GM11168 (cell line): Measurements from ENCODE around the gene ANAPC5.

Experiments
- in situ Hi-C: fragments of 300-500 bp; cut with MboI; formaldehyde crosslinking; loops from one replicate; pipeline ENCODE4 v1.12.0; 2022; ENCODE audit warnings: low sequenced_read_pairs; ENCODE audit not compliant: unreplicated experiment

ANAPC5 gene

GRCh38 chr12:121373755-121374154 lies 21.5 kb upstream of the ANAPC5 start:
- in situ Hi-C loops: no loop called here

- in situ Hi-C loops: no loop called here
These were observed 19.2 kb upstream of the ANAPC5 start for GRCh38 chr12:121371404-121371803.

GRCh38 chr12:121366063-121366459 lies 13.8 kb upstream of the ANAPC5 start:
- in situ Hi-C loops: no loop called here

- in situ Hi-C loops: no loop called here
These were observed 13.3 kb upstream of the ANAPC5 start for GRCh38 chr12:121365416-121366062.

- in situ Hi-C loops: no loop called here
These were observed 12.5 kb upstream of the ANAPC5 start for GRCh38 chr12:121364683-121365121.

- in situ Hi-C loops: no loop called here
These were observed 5.9 kb upstream of the ANAPC5 start for GRCh38 chr12:121358073-121358472.

GRCh38 chr12:121357331-121357730 lies 5.1 kb upstream of the ANAPC5 start:
- in situ Hi-C loops: no loop called here

GRCh38 chr12:121356657-121357056 lies 4.4 kb upstream of the ANAPC5 start:
- in situ Hi-C loops: no loop called here

- in situ Hi-C loops: no loop called here
These were observed 3.6 kb upstream of the ANAPC5 start for GRCh38 chr12:121355818-121356217.

GRCh38 chr12:121352682-121353018 lies 439 bp upstream of the ANAPC5 start:
- in situ Hi-C loops: no loop called here

- in situ Hi-C loops: loop anchor here (10.0 kb wide), 1 partner anchor 298 kb away; no protein-coding TSS in a partner anchor
These were observed 5.5 kb downstream of the ANAPC5 start for GRCh38 chr12:121346747-121347146.

- in situ Hi-C loops: loop anchor here (10.0 kb wide), 1 partner anchor 300 kb away; no protein-coding TSS in a partner anchor
These were observed 6.9 kb downstream of the ANAPC5 start for GRCh38 chr12:121345151-121345815.

- in situ Hi-C loops: loop anchor here (10.0 kb wide), 1 partner anchor 300 kb away; no protein-coding TSS in a partner anchor
These were observed 7.7 kb downstream of the ANAPC5 start for GRCh38 chr12:121344506-121344905.

GRCh38 chr12:121337416-121337815 lies 14.8 kb downstream of the ANAPC5 start:
- in situ Hi-C loops: loop anchor here (10.0 kb wide), 1 partner anchor 107 kb away; no protein-coding TSS in a partner anchor

GRCh38 chr12:121334513-121335343 lies 17.5 kb downstream of the ANAPC5 start:
- in situ Hi-C loops: loop anchor here (10.0 kb wide), 1 partner anchor 110 kb away; no protein-coding TSS in a partner anchor

GRCh38 chr12:121333747-121334146 lies 18.5 kb downstream of the ANAPC5 start:
- in situ Hi-C loops: loop anchor here (10.0 kb wide), 1 partner anchor 111 kb away; no protein-coding TSS in a partner anchor

GRCh38 chr12:121331248-121331647 lies 21.0 kb downstream of the ANAPC5 start:
- in situ Hi-C loops: loop anchor here (10.0 kb wide), 1 partner anchor 114 kb away; no protein-coding TSS in a partner anchor

- in situ Hi-C loops: loop anchor here (10.0 kb wide), 1 partner anchor 114 kb away; no protein-coding TSS in a partner anchor
These were observed 21.5 kb downstream of the ANAPC5 start for GRCh38 chr12:121330692-121331091.

GRCh38 chr12:121330195-121330594 lies 22.0 kb downstream of the ANAPC5 start:
- in situ Hi-C loops: loop anchor here (10.0 kb wide), 1 partner anchor 115 kb away; no protein-coding TSS in a partner anchor

- in situ Hi-C loops: no loop called here
These were observed 23.6 kb downstream of the ANAPC5 start for GRCh38 chr12:121328620-121329019.
